Hematopoietic multipotent progenitor cell treated with erythropoietin and hydrocortisone succinate and interleukin-3 and kit ligand, for 17 days (in vitro differentiated cells): ENCODE data around the gene TNIP1.
A peak's percentile ranks its signal among the peaks of the same experiment; 100 is the strongest.

Experiments used
- DNase-seq: peaks from one replicate; pipeline ENCODE4 v3.0.0-alpha.2; 2015; ENCODE audit warnings: low spot score

Gene TNIP1

DNA sequence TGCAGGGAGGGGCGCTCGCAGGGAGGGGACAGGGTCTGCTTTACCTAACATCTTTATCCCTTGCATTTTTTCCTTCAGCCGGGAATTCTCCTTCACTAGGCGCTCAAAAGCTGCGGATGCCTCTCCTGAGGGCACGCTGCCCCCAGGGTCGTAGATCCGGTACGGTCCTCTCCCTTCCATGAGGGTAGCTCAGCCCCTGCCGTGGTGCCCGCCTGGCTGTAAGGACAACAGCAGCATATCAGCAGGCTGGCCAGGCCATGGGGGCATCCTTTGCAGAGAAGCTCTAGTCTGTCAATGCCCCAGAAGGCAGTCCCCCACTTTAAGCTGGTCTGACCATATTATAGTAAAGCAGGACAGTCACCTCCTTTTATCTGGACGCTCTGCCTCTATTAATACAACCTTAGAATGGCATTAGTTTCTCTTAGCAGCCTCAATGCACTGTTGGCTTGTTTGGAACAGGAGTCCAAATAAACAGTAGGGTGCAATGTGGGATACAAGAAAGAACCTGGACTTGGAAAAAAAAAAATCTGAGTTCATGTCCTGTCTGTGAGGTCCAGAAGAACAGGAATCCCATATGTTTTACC, 15.8 kb downstream of the TNIP1 start:
- no peak for DNase-seq

DNA sequence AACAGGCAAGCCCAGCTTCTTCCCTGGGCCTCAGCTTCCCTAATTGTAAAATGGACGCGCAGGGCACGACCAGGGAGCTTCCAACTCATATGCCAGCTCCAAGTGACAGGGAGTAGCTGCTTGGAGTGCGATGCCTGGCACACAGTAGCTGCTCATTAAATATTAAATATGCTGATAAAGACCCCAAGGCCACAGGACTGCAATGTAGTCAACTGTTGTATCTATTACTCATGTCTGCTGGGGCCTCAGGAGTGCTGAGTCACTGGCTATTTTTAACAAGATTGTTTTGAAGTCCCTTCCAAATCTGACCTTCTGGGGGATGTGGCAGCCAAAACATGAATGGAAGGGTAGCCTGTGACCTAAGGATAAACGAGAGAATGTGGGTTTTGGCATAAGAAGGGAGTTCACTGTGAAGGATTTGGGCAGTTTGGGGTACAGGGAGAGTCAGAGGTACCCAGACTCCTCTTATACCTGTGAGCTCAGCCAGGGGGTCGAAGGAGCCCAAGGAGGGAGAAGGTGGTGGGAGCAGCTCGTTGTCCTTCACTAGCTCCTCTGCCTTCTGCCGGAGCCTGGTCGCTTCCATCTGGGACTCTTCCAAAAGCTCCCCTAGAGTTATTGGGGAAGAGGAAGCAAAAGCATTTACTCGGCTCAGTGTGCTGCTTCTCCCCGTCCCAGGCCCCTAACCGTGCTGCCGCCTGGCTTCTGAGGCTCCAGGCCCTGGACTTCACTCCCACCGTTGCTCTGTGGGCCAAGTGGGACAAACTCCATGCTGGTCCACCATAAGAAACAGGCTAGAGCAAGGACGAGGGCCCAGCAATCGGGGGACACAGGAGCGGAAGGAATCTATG, 17.5 kb downstream of the TNIP1 start:
- DNase-seq = peak; percentile 66

GRCh38 chr5:151062405-151063141, 18.3 kb downstream of the TNIP1 start:
- DNase-seq = no peak

DNA sequence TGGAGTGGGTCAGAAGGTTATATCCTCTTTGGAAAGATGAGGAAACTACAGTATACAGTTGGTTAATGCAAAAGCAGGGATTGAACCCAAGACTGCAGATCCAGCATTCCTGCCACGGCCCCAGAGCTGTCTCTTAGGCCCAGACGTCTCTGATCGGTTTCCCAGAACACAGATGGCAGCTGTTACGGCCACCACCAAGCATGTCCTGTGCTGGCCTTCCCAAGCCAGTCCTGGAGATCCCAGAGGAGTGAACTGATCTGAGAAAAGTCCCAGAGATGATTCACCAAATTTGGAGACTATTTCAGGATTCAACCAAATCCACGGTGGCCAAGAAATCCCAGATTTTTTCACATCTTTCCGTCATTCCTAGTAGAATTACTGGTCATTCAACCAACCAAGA, 20.1 kb downstream of the TNIP1 start:
- DNase-seq = no peak

- no peak for DNase-seq
Measured at GRCh38 chr5:151058891-151059489, 21.8 kb downstream of the TNIP1 start.

DNA sequence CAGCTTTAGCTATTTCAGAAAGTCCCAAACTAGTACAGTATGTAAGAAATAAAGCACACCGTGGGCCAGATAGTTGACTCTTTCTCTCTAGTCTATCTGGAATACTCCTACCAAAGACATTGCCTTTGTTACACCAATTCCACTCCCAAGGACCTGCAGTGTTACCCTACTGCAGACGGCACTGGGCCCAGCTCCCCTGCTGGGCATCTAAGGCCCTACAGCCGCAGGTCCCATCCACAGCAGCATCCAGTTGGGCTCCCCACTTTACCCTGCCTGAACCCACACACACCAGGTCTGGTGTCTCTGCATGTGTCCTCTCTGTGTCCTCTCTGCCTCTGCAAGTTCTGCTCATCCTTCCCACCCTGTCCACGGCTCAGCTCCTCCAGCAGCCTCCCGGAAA, 22.5 kb downstream of the TNIP1 start:
- no peak for DNase-seq

- no peak for DNase-seq
Measured at GRCh38 chr5:151056379-151057325, 24.2 kb downstream of the TNIP1 start.

DNA sequence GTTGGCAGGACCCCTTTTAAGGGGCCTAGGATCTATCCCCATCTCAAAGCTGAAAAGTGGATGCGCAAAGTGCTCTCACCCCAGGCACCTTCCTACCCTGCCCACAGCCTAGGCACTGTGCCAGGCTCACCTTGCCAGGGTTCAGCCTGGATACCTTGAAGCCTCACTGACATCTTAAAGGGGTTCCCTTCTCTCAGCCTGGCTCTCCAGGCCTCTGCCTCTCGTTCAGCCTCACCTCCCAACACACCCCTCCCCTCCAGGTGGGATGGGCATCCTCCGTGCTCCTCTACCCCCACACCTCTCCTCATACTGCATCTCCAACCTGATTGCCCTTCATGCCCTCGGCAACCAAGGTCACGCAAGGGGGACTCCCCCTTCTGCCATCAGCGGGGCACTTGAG, 25.5 kb downstream of the TNIP1 start:
- no peak for DNase-seq

GRCh38 chr5:151054709-151055108, 26.1 kb downstream of the TNIP1 start:
- DNase-seq = no peak

DNA sequence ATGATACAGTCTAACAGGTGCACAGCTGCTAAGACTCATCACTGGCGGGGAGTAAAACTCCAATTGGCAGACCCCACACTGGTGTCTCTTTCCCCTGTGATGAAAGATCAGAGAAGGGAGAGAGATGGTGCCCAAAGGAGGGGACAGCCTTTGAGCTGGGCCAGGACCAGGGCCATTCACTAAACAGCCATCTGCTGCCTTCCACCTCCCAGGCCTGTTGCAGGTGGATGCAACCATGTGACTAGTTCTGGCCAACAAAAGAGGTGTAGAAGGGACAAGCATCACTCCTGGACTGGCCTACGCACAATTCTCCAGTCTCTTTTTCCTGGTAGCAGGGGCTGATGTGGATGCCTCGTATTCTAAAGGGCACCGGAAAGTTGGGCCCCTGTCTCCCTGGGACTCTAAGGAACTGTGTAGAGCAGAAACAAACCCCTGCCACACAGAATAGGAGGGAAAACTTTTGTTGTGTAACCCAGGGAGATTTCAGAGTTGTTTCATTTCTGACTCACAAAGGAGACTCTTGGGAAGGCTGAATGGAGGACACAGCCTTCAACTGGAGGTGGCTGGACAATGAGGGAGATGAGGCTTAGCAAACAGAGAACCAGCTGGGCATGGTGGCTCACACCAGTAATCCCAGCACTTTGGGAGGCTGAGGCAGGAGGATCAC, 26.9 kb downstream of the TNIP1 start:
- DNase-seq = no peak

- DNase-seq = no peak
Measured at GRCh38 chr5:151052836-151053235, 28.0 kb downstream of the TNIP1 start.

- DNase-seq = no peak
Measured at GRCh38 chr5:151051931-151052608, 28.8 kb downstream of the TNIP1 start.

GRCh38 chr5:151051066-151051930, 29.5 kb downstream of the TNIP1 start:
- peak; percentile 88 for DNase-seq

DNA sequence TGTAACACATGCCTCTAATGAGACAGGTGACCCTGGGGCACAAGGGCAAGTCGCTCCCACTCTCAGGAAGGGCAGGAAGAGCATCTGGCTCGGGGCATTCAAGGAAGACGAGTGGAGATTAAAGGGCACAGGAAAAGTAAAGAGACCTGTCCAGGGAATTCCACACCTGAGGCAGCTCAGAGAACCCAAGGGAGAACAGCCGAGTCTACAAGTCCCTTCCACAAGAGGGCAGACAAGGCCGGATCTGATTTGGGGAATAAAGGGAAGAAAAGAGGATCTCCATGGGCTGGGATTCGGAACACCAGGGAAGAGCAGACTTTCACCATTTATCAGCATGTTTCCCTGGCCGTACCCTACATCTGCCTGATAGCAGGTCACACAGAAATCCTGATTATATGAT, 32.3 kb downstream of the TNIP1 start:
- DNase-seq = no peak

DNA sequence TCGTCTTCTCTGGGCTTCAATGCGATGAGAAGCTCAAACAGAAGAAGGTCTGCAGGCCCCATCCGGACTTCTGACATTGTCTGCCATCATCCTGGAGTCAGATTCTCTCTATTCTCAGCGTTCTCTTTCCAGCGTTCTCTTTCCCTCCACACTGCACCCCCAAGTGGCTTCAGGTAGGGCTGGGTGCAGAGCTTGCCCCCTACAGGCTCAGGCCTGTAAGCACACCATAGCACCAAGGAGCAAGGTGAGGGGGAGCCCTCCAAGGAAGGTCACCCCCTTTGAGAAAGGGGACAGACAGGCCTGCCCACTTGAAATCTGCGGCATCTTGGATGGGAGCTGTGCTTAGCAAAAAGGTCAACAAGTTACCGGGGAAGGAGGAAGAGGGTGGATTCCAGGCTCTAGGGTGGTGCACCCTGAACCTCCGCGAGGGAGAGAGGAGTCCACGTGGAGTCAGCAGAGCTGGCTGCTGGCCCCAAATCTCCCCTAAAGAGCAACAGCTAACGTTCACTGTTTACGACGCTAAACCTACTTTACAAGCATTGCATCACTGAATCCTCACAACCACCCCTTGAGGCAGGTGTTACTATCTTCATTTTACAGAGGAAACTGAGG, 32.9 kb downstream of the TNIP1 start:
- peak; percentile 43 for DNase-seq

GRCh38 chr5:151042453-151043093, 38.3 kb downstream of the TNIP1 start:
- no peak for DNase-seq

DNA sequence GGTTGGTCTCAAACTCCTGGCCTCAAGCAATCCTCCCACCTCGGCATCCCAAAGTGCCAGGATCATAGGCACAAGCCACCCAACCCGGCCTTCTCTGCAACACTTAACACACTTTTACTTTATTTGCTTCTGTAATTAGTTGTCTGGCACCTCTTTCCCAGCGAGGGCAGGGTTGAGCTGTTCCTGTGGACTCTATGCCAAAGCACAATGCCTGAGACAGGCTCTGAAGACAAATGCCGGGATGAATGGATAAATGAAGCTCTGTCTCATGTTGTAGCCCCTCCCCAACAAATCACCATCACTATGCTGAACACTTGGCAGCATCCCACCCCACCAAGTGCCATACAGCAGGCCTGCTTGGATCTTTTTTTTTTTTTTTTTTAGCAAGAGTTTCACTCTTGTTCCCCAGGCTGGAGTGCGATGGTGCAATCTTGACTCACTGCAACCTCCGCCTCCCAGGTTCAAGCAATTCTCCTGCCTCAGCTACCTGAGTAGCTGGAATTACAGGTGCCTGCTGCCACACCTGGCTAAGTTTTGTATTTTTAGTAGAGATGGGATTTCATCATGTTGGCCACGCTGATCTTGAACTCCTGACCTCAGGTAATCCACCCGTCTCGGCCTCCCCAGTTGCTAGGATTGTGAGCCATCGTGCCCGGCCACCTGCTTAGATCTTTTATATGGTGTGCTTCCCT, 39.1 kb downstream of the TNIP1 start:
- no peak for DNase-seq
